SK-N-SH treated with all-trans-retinoic acid at 6 μM for 48 hours (cell line): ENCODE data around the gene GSE1.

Source experiments
- ATAC-seq: fragments of 200-7000 bp; cut with Tn5 transposase; 3 replicates; pipeline ENCODE4 v1.9.1; 2020; ENCODE audit warnings: mild to moderate bottlenecking, moderate library complexity
- ARNTL ChIP-seq: fragments of 450-650 bp; formaldehyde crosslinking; IDR thresholded peaks from 2 replicates; pipeline ENCODE4 v1.5.0; 2020; ENCODE audit warnings: low read depth, mild to moderate bottlenecking, moderate library complexity, borderline replicate concordance
- CSDC2 ChIP-seq: fragments of 250-450 bp; sonication (Bioruptor Pico); IDR thresholded peaks from 2 replicates; pipeline ENCODE4 v1.5.0; 2020; ENCODE audit warnings: mild to moderate bottlenecking, moderate library complexity
- ESRRG ChIP-seq: fragments of 250-450 bp; sonication (Bioruptor Pico); IDR thresholded peaks from 2 replicates; pipeline ENCODE4 v1.6.1; 2021; ENCODE audit warnings: mild to moderate bottlenecking
- ISL1 ChIP-seq: fragments of 250-450 bp; sonication (Bioruptor Pico); IDR thresholded peaks from 2 replicates; pipeline ENCODE4 v2.1.2; 2022; ENCODE audit warnings: mild to moderate bottlenecking, moderate library complexity
- POU6F1 ChIP-seq: fragments of 250-450 bp; sonication (Bioruptor Pico); IDR thresholded peaks from 2 replicates; pipeline ENCODE4 v1.8.0; 2021; ENCODE audit warnings: low read depth, mild to moderate bottlenecking, moderate library complexity, borderline replicate concordance
- ZFP30 ChIP-seq: fragments of 450-650 bp; formaldehyde crosslinking; IDR thresholded peaks from 2 replicates; pipeline ENCODE4 v1.5.0; 2022; ENCODE audit warnings: mild to moderate bottlenecking, moderate library complexity
- ZNF565 ChIP-seq: fragments of 450-650 bp; formaldehyde crosslinking; conservative IDR thresholded peaks from 2 replicates; pipeline ENCODE4 v1.5.0; 2020; ENCODE audit warnings: low read depth, mild to moderate bottlenecking, moderate library complexity
- ZNF8 ChIP-seq: fragments of 450-650 bp; formaldehyde crosslinking; IDR thresholded peaks from 2 replicates; pipeline ENCODE4 v1.5.0; 2020; ENCODE audit warnings: mild to moderate bottlenecking, moderate library complexity
- TF ChIP-seq, protein P1 (sequence below): fragments of 250-450 bp; sonication (Bioruptor Pico); IDR thresholded peaks from 2 replicates; pipeline ENCODE4 v1.5.1; 2020; ENCODE audit warnings: low read depth, mild to moderate bottlenecking, moderate library complexity

The GSE1 gene

DNA sequence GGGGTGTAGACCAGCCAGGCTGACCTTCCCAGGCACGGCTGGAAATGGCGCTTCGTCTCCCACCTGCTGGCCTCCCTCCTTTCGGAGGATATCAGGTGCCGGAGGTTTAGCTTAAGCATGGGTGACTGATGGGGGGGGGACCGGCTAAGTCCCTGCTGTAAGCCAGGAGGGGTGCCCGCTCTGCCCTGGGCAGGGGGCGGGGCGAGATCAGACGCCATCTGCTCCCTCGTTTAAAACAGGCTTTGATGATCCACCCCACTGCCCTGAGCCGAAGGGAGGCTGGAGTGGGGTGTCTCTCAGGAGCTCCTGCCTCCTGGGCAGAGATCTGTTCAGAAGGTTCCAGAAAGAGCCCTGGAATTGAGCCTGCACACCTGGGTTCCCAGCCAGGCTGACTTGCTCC, 111.8 kb downstream of the GSE1 start:
- no peak for TF ChIP-seq ISL1 (CRISPR knock-in tag)
- no peak for TF ChIP-seq ZNF565
- TF ChIP-seq, protein P1, sequence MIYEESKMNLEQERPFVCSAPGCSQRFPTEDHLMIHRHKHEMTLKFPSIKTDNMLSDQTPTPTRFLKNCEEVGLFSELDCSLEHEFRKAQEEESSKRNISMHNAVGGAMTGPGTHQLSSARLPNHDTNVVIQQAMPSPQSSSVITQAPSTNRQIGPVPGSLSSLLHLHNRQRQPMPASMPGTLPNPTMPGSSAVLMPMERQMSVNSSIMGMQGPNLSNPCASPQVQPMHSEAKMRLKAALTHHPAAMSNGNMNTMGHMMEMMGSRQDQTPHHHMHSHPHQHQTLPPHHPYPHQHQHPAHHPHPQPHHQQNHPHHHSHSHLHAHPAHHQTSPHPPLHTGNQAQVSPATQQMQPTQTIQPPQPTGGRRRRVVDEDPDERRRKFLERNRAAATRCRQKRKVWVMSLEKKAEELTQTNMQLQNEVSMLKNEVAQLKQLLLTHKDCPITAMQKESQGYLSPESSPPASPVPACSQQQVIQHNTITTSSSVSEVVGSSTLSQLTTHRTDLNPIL (CRISPR knock-in tag) = no peak
- TF ChIP-seq ZNF8 (CRISPR knock-in tag) = no peak
- no peak for TF ChIP-seq POU6F1
- no peak for TF ChIP-seq ARNTL
- TF ChIP-seq CSDC2 = no peak
- TF ChIP-seq ESRRG (CRISPR knock-in tag) = no peak
- TF ChIP-seq ZFP30 (CRISPR knock-in tag) = no peak
- ATAC-seq = no peak
